ENCODE measurements around the gene STIMATE.

STIMATE gene

GRCh38 chr3:52926554-52926953 is 29.2 kb upstream of the STIMATE start:
- no peak for TF ChIP-seq CTCF (IDR thresholded peaks at IDR 0.05; ENCODE audit: borderline replicate concordance, insufficient read depth, low read depth, low read length)
- H3K4me3 ChIP-seq (ENCODE audit: low read depth, low read length), result no peak overlapping the region

GRCh38 chr3:52925405-52926313 is 28.3 kb upstream of the STIMATE start:
- no peak for TF ChIP-seq CTCF (IDR thresholded peaks at IDR 0.05; ENCODE audit: borderline replicate concordance, insufficient read depth, low read depth, low read length)

GRCh38 chr3:52923963-52924362 is 26.6 kb upstream of the STIMATE start:
- H3K4me3 ChIP-seq (ENCODE audit: low read depth, low read length), result no peak overlapping the region
- TF ChIP-seq CTCF (IDR thresholded peaks at IDR 0.05; ENCODE audit: borderline replicate concordance, insufficient read depth, low read depth, low read length), result no peak

More at GRCh38 chr3:52925405-52926313, 28.3 kb upstream of the STIMATE start:
- H3K4me3 ChIP-seq (ENCODE audit: low read depth, low read length), result no peak overlapping the region

- no peak for TF ChIP-seq CTCF (IDR thresholded peaks at IDR 0.05; ENCODE audit: borderline replicate concordance, insufficient read depth, low read depth, low read length)
- no peak overlapping the region for H3K4me3 ChIP-seq (ENCODE audit: low read depth, low read length)
Observed at GRCh38 chr3:52920841-52921240, 23.5 kb upstream of the STIMATE start.

DNA sequence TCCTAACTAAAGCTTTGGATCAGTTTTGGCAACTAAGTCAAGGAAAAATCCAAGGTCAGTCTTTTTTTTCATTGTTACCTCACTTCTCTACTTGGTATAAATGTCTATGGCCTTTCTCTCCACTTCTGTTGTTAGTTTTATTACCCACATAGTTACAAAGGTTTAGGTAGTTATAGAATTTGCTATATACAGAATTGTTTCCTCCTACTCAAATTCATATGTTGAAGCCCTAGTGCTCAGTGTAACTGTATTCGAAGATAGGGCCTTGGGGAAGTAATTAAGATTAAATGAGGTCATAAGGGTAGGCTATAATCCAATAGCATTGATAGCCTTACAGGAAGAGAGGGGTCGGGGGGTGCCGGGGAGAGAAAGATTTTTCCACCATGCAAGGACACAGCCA is 19.7 kb upstream of the STIMATE start:
- TF ChIP-seq CTCF (IDR thresholded peaks at IDR 0.05; ENCODE audit: borderline replicate concordance, insufficient read depth, low read depth, low read length), result no peak
- no peak overlapping the region for H3K4me3 ChIP-seq (ENCODE audit: low read depth, low read length)

DNA sequence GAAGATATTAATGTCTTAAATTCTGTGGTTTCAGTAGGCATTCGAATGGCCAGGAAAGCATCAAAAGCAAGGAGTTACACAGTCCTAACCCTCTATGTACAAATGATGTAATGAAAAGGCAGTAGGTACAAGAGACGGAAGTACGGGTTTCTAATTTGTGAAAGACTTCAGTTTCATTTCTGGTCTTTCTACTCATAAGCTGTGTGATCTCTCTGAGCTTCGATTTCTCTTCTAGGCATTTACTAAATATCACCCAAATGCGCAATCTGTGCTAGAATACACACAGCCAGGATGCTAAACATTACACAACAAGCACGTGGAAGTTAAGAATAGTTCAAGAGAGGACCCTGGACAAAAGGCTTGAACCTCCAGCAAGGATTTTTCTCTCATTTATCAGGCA is 17.9 kb upstream of the STIMATE start:
- no peak overlapping the region for H3K4me3 ChIP-seq (ENCODE audit: low read depth, low read length)
- TF ChIP-seq CTCF (IDR thresholded peaks at IDR 0.05; ENCODE audit: borderline replicate concordance, insufficient read depth, low read depth, low read length), result no peak

Measured in GM12875 (cell line).